Measurements from ENCODE around the gene DEFB132. TPM values are rescaled to one million over a fixed set of nuclear protein-coding genes. Genes with fewer than 3 reads are reported as not detected.
"Not testable (repeated sequence)": the region's sequence is repeated elsewhere in the genome, so short reads cannot be mapped to it uniquely, and the experiment has no call there.

Gene DEFB132, protein sequence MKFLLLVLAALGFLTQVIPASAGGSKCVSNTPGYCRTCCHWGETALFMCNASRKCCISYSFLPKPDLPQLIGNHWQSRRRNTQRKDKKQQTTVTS
- not detected for polyA plus RNA-seq (ENCODE audit: insufficient read length in 12 of 12)
- long read RNA-seq, donor 1 = 0 reads
- long read RNA-seq, donor 2 = 0 reads
- long read RNA-seq, donor 3 = 0 reads
- long read RNA-seq, donor 4 = 0 reads
- long read RNA-seq, donor 5 = 0 reads
- long read RNA-seq, donor 6 = 0 reads
- long read RNA-seq, donor 7 = 0 reads
- long read RNA-seq, donor 8 = 0 reads
- long read RNA-seq, donor 9 = 0 reads
- long read RNA-seq, donor 10 = 0 reads
- long read RNA-seq, donor 11 = 0 reads

DNA sequence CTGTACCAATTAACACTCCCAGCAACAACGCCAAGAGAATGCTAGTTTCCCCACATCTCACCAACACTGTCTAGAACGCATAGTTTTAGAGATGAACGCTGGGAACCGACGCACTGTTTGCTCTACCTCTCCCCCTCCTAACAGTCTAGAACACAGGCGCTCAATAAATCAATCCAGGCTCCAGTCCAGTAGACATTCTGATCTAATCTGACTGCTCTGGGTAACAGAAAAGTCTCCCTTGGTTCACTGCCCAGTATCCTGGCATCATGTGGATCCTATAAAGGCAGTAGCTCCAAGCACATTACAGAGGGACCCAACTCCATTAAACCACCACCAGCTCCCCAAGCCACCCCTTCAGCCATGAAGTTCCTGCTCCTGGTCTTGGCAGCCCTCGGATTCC lies at the start of gene DEFB132:
Gene DEFB132, plus strand, starts transcription at position 306 of the 400 bp plus-strand sequence. Its CDS starts 55 bp downstream, at position 361.
- no peak for DNase-seq

DNA sequence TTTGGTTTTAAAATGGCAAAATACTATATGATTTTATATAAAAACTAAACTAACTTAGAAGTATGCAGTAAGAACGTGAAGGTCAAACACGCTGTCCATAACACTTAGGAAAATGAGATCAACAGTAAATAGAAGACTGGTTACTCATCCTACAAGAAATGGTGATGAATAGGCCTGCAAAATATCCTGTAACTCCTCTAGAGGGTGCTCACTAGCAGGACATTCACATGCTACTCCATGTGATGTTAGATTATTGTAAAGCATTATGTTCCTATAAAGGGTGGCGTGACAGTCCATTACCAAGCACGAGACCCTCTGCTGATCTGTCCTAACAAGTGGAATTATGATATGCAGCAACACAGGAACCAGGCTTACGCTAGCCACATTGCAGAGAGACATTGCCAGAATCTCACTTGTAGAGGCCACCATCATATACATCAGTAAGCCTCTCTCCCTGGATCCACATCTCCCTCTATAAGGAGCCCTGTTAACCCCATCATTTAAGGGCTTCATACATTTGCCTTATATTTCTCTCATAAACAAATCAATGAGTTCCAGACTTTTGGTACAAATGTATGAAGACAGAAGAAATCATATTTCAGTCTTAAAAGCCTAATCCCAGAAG lies 48.5 kb upstream of the DEFB132 start:
- peak; percentile 25 for DNase-seq

DNA sequence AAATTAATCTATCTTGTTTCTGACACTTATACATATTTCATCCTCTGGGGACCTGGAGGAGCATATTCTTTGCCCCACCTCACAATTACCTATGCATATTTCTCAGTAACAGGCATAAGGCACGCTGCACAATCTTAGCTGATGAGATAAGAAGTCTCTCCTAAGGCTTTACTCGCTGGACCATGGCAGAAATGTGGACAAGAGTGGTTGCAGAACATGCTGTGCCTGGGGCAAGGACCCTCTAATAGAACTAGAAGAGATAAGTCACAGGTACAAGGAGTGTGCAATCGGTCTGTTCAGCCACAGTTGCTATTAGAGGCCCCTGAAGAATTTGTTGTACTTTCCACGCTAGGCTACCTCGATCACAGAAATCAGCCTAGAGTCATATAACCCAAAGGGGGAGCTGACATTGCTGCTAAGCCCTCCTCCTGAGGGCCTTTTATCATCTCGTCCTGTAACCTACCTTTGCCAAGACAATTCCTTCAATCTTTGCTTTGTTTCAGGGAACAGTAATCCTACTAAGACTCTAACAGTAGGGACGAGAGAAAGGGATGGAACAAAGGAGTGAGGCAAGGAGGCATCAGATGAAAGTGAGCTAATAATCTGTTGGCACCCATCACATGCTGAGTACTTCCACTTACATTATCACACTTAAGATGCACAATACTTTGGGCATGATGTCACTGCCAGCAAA lies 46.6 kb upstream of the DEFB132 start:
- DNase-seq = no peak

DNA sequence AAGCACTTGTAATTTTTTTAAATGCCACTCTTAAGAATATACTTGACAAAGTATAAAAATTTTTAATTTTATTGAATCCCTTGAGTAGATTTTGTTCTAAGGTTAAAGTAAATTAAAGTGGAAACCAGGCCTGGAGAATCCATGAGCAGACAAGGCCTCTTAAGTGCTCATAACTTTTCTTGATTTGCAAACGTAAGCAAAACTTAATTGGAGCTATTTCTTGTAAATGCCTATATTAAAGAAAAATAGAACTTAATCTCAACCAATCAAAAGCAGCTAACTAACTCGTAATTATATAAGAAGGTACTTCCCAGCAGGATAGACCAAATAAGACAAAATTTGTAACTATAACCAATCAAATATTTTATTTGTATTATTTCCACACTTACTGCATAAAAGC lies 43.1 kb upstream of the DEFB132 start:
- DNase-seq = no peak

DNA sequence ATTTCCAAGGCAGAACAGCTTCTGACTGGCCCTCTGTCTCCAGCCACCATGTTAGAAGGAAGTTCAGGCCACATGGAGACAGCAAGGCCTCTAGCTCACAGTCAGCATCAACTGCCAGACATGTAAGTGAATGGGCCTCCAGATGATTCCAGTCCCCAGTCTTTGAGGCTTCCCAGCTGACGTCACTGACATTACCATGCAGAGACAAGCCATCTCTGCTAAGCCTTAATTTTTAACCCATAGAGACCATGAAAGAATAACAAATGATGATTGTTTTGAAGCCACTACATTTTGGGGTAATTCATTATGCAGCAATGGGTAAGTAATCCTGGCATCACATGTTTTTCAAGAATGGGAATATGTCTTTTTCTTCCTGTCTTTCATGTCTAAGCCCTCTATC lies 41.7 kb upstream of the DEFB132 start:
- DNase-seq = no peak

DNA sequence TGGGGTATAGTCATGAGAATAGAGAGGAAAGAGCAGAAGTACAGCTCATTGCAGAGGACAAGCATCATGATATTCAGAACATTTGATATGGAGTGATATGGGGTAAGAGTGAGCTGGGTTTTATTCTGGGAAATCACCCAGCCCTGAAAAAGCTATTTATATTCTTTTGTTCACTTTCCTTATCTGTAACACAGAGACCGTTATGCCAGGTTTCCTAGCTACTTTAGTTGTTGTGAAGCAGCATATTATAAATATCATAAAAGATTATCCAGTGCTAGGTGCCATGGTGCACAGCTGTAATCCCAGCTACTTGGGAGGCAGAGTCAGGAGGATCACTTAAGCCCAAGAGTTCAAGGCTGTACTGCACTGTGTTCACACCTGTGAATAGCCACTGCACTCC lies 40.3 kb upstream of the DEFB132 start:
- no peak for DNase-seq

DNA sequence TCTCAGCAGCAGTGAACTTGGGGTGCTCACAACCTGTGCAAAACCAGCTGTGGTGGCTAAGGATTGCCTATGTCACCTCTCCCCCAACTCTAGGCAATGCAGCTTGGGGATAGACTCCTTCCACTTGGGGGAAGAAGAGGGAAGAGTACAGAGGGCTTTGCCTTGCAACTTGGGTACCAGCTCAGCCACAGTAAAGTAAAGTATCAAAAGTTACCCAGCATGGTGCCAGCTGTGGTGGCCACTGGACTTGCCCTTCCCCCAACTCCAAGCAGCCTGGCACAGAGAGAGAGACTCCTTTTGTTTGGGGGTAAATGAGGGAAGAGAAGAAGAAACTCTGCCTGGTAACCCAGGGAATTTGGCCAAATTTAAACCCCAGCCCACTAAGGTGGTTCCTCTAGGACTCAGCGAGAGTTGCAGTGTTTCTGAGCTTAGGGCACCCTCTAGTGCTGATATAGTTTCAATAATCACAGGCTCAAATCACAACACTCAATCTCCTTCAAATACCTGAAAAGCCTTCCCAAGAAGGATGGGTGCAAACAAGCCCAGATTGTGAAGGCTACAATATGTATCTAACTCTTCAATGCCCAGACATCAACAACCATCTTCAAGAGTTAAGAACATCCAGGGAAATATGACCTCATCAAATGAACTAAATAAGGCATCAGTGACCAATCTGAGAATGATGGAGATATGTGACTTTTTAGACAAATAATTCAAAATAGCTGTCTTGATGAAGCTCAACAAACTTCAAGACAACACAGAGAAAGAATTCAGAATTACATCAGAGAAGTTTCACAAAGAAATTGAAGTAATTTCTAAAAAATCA lies 38.0 kb upstream of the DEFB132 start:
- no peak for DNase-seq

DNA sequence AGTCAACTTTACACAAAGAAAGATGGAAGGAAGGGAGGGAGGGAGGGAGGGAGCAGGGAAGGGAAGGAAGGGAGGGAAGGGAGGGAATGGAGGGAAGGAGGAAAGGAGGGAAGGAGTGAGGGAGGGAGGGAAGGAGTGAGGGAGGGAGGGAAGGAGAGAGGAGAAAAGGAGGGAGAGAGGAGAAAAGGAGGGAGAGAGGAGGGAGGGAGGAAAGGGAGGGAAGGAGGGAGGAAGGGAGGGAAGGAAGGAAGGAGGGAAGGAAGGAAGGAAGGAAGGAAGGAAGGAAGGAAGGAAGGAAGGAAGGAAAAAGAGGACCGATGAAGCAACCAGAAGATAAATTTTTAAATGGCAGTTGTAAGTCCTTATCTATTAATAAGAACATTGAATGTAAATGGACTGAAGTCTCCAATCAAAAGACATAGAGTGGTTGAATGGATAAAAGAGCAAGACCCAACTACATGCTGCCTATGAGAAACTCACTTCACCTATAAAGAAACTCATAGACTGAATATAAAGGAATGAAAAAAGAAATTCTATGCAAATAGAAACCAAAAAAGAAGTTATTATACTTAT lies 36.2 kb upstream of the DEFB132 start:
- DNase-seq = no peak

DNA sequence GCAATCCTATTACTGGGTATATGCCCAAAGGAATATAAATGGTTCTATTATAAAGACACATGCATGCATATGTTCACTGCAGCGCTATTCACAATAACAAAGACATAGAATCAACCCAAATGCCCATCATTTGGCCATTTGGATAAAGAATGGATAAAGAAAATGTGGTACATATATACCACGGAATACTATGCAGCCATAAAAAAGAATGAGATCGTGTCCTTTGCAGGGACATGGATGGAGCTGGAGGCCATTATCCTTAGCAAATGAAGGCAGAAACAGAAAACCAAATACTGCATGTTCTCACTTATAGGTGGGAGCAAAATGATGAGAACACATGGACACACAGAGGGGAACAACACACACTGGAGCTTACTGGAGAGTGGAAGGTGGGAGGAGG lies 31.6 kb upstream of the DEFB132 start:
- not testable (repeated sequence) for DNase-seq

DNA sequence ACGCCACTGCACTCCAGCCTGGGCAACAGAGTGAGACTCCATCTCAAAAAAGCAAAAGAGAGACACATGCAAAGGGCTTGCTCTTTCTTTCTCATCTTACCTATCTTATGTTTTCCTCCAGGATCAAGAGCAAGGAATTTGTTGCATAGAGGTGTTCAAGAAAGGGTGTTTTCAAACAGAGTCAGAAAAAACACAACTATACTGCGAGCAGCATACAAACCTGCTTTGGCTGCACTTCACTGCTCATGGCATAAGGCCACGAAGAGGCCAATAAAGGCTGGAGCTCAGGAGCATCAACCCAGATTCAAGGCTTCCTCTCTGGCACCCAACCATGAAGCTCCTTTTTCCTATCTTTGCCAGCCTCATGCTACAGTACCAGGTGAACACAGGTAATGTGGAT lies 30.6 kb upstream of the DEFB132 start, which contains the start of gene DEFB129:
Gene DEFB129, plus strand, starts transcription at position 301 of the 400 bp plus-strand sequence. Its CDS starts 31 bp downstream, at position 332.
- DNase-seq = no peak

DNA sequence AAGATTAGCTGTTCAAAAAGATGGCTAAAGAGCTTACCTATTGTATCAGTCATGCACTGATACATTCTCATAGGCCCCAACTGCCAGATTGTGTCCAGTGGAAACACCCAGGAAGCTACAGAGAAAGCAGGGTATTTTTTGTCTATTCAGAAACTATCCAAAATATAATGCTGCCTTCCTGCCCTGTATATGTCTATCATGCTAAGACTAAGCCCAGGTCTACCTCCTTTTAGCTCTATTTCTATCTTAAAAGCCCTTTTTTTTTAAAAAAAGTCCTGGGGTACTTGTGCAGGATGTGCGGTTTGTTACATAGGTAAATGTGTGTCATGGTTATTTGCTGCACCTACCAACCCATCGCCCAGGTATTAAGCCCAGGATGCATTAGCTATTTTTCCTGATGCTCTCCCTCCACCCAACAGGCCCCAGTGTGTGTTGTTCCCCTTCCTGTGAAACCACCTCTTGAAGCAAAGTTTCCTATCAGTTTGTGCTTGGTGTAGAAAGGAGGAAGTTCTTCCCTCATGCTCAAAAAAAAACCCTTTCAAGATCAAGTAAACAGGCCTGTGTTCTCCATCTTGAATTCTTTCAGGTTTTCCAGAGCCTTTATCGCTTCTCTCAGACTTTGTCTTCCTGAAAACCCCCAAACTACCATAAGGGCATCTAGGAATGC lies 30.0 kb upstream of the DEFB132 start:
- DNase-seq = no peak

DNA sequence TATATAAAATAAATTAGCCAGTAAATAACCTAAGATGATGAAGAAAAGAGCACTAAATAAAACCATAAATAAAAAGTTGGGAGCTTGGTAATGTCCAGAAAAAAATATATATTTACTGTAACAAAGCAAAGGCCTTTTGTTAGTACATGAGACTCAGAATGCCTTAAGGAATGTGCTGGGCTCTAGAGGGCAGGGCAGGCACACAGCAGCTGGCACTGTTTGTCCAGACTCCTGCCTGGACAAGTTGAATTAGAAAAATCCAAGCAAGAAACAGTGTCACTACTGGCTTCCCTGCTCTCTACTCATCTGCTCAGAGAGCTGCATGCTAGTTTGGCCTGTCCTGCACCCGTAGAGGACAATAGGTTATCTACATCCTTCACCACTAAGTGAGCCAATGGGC lies 21.6 kb upstream of the DEFB132 start:
- DNase-seq = no peak

DNA sequence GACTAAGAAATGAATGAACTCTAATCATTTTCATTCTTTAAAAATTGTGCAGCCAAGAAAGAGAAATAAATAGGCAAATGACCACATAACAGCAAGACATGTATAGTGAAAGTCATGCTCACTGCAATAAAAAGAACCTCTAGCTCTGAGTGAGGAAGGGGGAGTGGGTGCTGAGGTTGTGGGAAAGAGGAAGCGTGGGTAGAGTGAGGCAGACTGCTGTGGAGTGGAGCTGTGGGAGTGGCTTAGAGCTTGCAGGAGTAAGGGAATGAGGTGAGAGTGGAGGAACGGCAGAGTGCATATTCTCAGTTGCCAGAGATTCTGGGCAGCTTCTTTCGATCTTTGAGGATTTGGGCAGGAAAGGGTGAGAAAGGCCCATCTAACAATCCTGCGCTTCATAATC lies 20.0 kb upstream of the DEFB132 start:
- DNase-seq = no peak

DNA sequence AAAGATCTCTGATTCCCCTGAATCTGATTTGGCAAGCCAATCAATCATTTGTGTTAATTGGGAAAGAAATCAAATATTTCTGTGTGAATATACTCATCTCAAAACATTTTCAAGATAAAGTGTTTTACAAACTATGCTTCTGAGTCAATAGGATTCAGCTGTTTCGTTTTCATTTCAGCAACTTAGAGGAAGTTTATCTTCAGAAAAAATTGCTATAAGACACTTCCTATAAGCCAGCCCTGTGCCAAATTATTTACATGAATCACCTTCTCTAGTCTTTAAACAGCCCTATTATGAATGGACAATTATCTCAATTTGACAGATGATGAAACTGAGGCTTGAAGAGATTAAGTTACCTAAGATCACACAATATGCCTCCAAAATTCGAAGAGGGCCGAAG lies 19.6 kb upstream of the DEFB132 start:
- DNase-seq = no peak

DNA sequence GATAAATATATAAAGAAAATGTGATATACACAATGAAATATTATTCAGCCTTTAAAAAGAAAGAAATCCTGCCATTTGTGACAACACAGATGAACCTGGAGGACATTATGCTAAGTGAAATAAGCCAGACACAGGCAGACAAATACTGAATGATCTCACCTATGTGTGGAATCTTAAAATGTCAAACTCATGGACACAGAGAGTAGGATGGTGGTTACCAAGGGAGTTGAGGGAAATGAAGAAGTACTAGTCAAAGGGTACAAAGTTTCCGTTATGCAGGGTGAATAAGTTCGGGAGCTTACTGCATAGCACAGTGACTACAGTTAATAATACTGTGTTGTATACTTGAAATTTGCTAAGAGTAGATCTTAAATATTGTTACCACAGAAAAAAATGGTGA lies 14.6 kb upstream of the DEFB132 start:
- DNase-seq = no peak

DNA sequence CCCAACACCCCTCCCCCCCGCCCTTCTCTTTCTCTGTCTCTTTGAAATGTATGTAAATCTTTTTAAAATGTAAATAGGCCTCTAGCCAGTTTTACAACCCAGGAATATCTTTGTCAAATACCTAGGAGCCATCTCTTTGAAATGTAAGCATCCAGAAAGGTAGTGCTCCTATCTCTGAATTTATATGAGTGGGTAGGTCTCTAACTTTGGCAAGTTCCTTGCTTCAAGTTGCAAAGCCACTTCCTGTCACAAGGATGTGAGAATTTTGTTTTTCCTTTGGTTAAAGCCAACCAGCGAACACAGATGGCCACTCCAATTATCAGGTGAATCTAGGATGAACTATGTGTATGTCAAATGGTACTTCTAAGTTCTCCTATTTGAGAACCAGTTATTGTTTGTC lies 6.2 kb upstream of the DEFB132 start:
- no peak for DNase-seq

DNA sequence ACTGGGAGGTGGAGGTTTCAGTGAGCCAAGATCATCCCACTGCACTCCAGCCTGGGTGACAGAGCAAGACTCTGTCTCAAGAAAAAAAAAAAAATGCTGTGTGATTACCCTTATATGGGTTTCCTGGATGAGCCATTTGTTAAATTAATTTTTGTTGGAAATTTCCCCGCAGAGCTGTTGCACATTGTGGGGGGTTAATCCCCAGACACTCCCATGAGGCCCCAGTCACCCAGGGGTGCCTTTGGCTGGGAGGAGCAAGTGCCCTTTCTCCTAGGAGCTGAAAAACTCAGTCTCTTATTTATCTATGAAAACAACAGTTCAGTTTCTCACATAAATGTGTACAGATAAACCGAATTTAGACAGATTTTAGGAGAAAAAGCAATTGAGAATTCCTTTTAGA lies 4.7 kb upstream of the DEFB132 start:
- DNase-seq = no peak

DNA sequence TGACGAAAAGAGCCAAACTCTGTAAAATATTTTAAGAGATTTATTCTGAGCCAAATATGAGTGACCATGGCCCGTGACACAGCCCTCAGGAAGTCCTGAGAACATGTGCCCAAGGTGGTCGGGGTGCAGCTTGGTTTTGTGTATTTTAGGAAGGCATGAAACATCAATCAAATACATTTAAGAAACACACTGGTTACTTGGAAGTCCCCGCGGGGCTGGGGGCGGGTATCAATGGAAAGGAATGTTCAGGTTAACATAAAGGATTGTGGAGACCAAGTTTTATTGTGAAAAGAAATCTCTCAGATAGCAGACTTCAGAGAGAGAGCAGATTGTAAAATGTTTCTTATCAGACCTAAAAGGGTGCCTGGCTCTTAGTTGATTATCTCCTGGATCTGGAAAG lies 4.1 kb upstream of the DEFB132 start:
- not testable (repeated sequence) for DNase-seq

DNA sequence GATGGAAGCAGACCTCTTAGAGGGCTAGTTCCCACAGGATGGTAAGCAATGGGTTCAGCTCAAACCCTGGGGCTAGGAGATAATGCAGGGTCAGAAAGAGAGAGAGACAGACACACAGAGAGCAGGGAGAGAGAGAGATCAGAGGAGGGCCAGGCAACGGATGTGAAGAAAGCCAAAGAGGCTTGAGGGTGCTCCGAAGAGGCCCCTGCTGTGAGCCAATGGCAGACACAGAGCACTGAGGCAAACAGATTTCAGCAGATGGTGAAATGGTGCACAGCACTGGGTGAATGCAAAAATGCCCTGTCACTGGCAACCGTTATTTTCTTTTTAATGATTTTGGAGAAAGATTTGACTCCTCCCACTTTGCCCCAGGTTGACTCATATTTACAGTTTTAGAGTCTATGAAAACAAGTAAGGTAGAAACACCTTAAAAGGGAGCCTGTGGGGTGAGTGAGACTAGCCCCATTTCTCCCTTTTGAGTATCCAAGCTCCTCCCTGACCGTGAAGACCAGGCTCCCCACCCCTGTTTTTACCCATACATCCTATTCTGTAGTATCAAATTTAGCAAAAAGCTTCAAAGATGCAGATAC lies 840 bp downstream of the DEFB132 start:
- DNase-seq = no peak

DNA sequence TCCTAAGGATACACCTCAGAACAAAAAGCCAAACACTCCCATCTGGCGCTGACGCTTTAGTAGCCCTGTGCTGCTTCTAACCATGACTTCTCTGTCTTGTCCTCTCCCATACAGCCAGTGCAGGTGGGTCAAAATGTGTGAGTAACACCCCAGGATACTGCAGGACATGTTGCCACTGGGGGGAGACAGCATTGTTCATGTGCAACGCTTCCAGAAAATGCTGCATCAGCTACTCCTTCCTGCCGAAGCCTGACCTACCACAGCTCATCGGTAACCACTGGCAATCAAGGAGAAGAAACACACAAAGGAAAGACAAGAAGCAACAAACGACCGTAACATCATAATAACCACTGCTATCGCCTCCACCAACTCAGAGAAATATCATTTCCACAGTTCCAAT lies 1.4 kb downstream of the DEFB132 start:
- no peak for DNase-seq

DNA sequence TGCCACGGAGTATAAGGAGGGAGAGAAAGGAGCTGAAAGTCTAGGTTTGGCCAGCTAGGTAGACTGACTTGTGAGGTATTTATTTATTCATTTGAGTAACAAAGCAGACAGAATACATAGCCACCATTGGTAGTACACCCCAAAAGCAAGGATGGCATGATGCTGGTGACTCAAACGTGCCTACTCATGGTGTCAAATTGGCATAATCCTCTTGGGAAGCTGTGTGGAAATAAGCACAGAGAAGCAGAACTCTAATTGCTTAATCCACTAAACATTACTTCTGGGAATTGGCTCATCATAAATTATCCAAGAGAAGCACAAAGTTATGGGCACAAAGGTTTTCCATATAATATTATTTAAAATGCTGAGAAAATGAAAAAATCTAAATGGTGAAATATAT lies 2.5 kb downstream of the DEFB132 start:
- DNase-seq = no peak

All from muscle of arm (tissue), 14 donors.